ENCODE data around the gene STYX.
A peak's percentile ranks its signal among the peaks of the same experiment; 100 is the strongest.

The STYX gene

GRCh38 chr14:52729925-52730708, at the start of gene STYX:
STYX (plus strand) TSS chr14:52730166; CDS start chr14:52730475, 309 bp downstream.
- DNase-seq (ENCODE audit: low spot score): peak; percentile 98

GRCh38 chr14:52683985-52684520, 45.9 kb upstream of the STYX start:
- DNase-seq (ENCODE audit: low spot score): no peak

- DNase-seq (ENCODE audit: low spot score): no peak
These were observed 43.8 kb upstream of the STYX start for GRCh38 chr14:52686176-52686575.

- no peak for DNase-seq (ENCODE audit: low spot score)
These were observed 38.8 kb upstream of the STYX start for GRCh38 chr14:52690983-52691760.

GRCh38 chr14:52692248-52692962, 37.6 kb upstream of the STYX start:
- DNase-seq (ENCODE audit: low spot score): peak; percentile 31

GRCh38 chr14:52693036-52693435, 36.9 kb upstream of the STYX start:
- no peak for DNase-seq (ENCODE audit: low spot score)

DNA sequence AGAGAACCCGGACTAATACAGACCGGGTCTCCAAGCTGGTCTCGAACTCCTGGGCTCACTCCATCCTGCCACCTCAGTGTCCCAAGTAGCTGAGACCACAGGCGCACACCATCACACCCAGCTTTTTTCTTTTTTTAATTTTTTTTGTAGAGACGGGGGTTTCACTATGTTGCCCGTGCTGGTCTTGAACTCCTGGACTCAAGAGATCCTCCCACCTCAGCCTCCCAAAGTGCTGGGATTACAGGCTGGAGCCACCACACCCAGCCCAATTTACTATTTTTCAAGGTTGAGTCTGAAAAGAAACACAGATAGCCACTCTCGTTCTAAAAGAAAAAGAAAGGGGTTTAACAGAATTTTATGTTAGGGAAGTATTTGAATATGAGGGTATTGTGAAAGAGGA, 36.4 kb upstream of the STYX start:
- no peak for DNase-seq (ENCODE audit: low spot score)

- peak; percentile 44 for DNase-seq (ENCODE audit: low spot score)
These were observed 35.0 kb upstream of the STYX start for GRCh38 chr14:52694761-52695480.

DNA sequence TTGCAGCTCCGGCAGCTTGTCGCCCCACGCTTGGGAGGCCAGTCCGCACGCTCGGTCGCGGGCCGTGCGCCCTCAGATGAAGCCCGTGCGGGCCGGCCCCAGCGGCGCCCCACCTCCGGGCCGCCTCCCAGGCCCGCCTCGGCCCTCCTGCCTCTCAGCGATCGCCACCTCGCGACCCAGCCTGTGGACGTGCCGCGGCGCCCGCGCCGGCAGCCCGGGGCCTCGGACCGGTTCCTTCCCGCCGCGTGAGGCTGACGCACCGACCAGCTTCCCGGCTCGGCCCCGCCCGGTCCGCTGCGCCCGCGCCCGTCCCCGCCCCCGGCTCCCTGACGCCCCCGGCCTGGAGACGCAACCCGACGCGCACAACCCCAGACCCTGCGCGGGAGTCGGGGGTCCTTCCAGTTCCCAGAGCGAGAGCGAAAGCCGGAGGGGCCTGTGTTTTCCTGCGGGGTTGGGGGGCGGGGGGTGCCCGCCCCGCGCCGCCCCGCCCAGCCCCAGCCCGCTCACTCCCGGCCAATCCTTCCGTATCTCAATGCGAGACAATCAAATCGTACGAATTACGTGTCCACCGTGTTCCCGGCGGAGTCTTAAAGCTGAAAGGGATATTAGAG, 34.4 kb upstream of the STYX start, which contains the start of gene ERO1A:
ERO1A (minus strand) TSS at position 78 of the 611 bp plus-strand sequence; CDS start at position 1, 77 bp downstream.
- peak; percentile 92 for DNase-seq (ENCODE audit: low spot score)

GRCh38 chr14:52700701-52701172, 29.2 kb upstream of the STYX start:
- no peak for DNase-seq (ENCODE audit: low spot score)

- DNase-seq (ENCODE audit: low spot score): no peak
These were observed 28.7 kb upstream of the STYX start for GRCh38 chr14:52701223-52701622.

GRCh38 chr14:52703225-52703624, 26.7 kb upstream of the STYX start:
- peak; percentile 90 for DNase-seq (ENCODE audit: low spot score)

GRCh38 chr14:52703664-52704063, 26.3 kb upstream of the STYX start:
- no peak for DNase-seq (ENCODE audit: low spot score)

DNA sequence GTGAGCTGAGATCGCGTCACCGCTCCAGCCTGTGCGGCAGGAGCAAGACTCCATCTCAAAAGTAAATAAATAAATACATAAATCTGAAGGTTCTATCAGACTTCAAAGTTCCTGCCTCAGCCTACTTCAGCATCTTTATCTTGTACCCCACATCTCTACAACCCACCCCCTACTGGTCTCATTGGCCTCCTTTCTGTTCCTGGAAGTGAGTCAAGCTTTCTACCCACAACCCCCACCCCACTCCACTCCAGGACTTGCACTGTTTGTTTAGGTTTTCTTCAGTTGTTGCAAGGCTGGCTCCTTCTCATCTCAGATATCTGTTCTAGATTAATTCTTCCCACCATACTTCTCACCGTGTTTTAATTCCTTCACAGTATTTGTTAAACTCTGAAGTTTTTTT, 23.7 kb upstream of the STYX start:
- DNase-seq (ENCODE audit: low spot score): no peak

- peak; percentile 98 for DNase-seq (ENCODE audit: low spot score)
These were observed 23.0 kb upstream of the STYX start, which contains the start of gene PSMC6 for GRCh38 chr14:52706724-52707706. PSMC6 (plus strand) TSS chr14:52707200; CDS start chr14:52707220, 20 bp downstream.

GRCh38 chr14:52711666-52712065, 18.3 kb upstream of the STYX start:
- DNase-seq (ENCODE audit: low spot score): no peak

DNA sequence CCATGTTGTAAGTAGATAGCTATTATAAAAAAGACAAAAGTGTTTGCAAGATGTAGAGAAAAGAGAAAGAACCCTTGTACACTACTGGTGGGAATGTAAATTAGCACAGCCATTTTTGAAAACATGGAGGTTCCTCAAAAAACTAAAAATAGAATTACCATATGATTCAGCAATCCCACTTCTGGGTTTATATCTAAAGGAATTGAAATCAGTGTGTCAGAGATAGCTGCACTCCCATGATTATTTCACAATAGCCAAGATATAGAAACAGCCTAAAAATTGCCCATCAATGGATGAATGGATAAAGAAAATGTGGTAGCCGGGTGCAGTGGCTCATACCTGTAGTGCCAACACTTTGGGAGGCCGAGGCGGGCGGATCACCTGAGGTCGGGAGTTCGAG, 13.8 kb upstream of the STYX start:
- no peak for DNase-seq (ENCODE audit: low spot score)

DNA sequence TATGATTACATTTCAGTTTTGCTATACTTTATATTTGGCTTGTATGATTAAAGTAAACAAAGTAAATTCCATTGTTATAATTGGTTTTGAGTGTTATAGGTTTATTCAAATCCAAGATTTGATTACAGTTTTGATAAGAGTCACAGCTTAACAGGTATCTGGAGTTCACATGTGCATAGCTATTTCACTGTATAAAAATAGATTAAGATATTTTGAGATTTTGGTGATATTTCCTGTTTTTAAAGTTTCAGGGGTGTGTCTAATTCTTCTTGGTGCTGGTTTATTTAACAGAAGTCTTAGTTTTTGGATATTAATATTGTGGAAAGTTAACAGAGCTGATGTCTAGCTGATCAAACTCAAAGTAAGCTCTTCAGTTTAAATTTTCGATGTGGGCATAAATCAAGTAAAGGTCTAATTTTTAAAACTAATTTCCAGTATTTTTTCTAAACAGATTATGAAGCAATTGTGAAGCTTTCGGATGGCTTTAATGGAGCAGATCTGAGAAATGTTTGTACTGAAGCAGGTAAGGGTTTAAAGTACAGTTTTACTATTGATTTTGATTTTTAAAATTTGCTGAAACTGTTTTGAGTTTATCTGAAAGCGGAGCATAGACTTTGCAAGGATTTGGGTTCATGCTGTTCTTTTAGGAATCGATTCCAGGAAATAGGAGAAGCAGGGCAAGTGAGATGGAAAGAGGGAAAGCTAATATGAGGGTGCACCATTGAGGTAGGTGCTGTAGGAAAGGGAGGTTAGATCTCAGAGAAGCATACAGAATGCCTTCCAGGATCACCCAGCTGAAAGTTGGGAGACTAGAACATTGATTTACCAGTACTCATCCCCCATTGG, 6.2 kb upstream of the STYX start:
- DNase-seq (ENCODE audit: low spot score): no peak

GRCh38 chr14:52724360-52724644, 5.7 kb upstream of the STYX start:
- DNase-seq (ENCODE audit: low spot score): no peak

All from GM03348 (cell line).